CD14-positive monocyte (primary cell): ENCODE data around the gene TNPO1. TPM values are rescaled to one million over a fixed set of nuclear protein-coding genes. Genes with fewer than 3 reads are reported as not detected.

Experiments
- DNase-seq, 3 donors: peaks; one replicate each; pipeline ENCODE4 v3.0.0-alpha.2; 2011 to 2022
- H2AFZ ChIP-seq: 2 replicates; pipeline ENCODE4 v1.6.0; 2012; ENCODE audit warnings: mild to moderate bottlenecking, low read depth, low read length, inconsistent platforms; ENCODE audit not compliant: insufficient read depth, poor library complexity, severe bottlenecking
- H3K27ac ChIP-seq, 2 donors: 1 replicate in 1 of 2; 2 replicates in 1 of 2; pipeline ENCODE4 v1.5.1; 2012 to 2013; ENCODE audit warnings: low read length in 2 of 2, control low read depth in 1 of 2, inconsistent platforms in 1 of 2, low read depth in 1 of 2, mild to moderate bottlenecking in 1 of 2
- H3K27me3 ChIP-seq, 2 donors: one replicate each; pipeline versions ENCODE4 v1.6.0 to v1.6.1; 2011 to 2013; ENCODE audit warnings: low read length in 2 of 2; ENCODE audit not compliant: control insufficient read depth in 2 of 2, insufficient read depth in 2 of 2
- H3K36me3 ChIP-seq, 2 donors: replicated peaks in 1 of 2; 1 replicate in 1 of 2; 2 replicates in 1 of 2; pipeline versions ENCODE4 v1.5.1 to v1.6.1; 2012 to 2013; ENCODE audit warnings: low read length in 2 of 2, control low read depth in 1 of 2, inconsistent platforms in 1 of 2, mild to moderate bottlenecking in 1 of 2; ENCODE audit not compliant: insufficient read depth in 2 of 2, control insufficient read depth in 1 of 2
- H3K4me1 ChIP-seq, 2 donors: 1 replicate in 1 of 2; 2 replicates in 1 of 2; pipeline versions ENCODE4 v1.5.1 to v1.6.1; 2012 to 2013; ENCODE audit warnings: low read length in 2 of 2, control low read depth in 1 of 2, inconsistent platforms in 1 of 2, mild to moderate bottlenecking in 1 of 2, moderate library complexity in 1 of 2; ENCODE audit not compliant: insufficient read depth in 2 of 2, control insufficient read depth in 1 of 2
- H3K4me2 ChIP-seq: replicated peaks from 2 replicates; pipeline ENCODE3; 2012; ENCODE audit warnings: low read length, moderate library complexity, mild to moderate bottlenecking; ENCODE audit not compliant: poor library complexity, severe bottlenecking; ENCODE audit errors: extremely low read depth
- H3K4me3 ChIP-seq, 3 experiments: fragments of 200-600 bp in 1 of 3; sonication (generic) in 1 of 3; replicated peaks in 1 of 3; 1 replicate in 2 of 3; 2 replicates in 1 of 3; pipeline ENCODE4 v1.5.1; 2011 to 2013; ENCODE audit warnings: low read length in 3 of 3, mild to moderate bottlenecking in 3 of 3, control low read depth in 2 of 3, low read depth in 2 of 3, inconsistent platforms in 1 of 3, moderate library complexity in 1 of 3
- H3K79me2 ChIP-seq: 2 replicates; pipeline ENCODE4 v1.6.0; 2012; ENCODE audit warnings: mild to moderate bottlenecking, control low read depth, inconsistent platforms, low read length, moderate library complexity; ENCODE audit not compliant: insufficient read depth
- H3K9ac ChIP-seq: 2 replicates; pipeline ENCODE4 v1.6.0; 2017; ENCODE audit warnings: low read length, mild to moderate bottlenecking; ENCODE audit not compliant: insufficient read depth, poor library complexity, severe bottlenecking
- H3K9me3 ChIP-seq, 2 donors: replicated peaks in 1 of 2; 1 replicate in 1 of 2; 2 replicates in 1 of 2; pipeline versions ENCODE4 v1.5.1 to v1.6.1; 2012 to 2013; ENCODE audit warnings: low read length in 2 of 2, control low read depth in 1 of 2; ENCODE audit not compliant: control insufficient read depth in 1 of 2, insufficient read depth in 1 of 2
- H4K20me1 ChIP-seq: 2 replicates; pipeline ENCODE4 v1.6.0; 2012; ENCODE audit warnings: mild to moderate bottlenecking, low read length, control low read depth, moderate library complexity; ENCODE audit not compliant: insufficient read depth
- H3K27ac Mint-ChIP-seq, 7 donors: one replicate each; pipeline ENCODE4 v1.8.0; 2020; ENCODE audit warnings: mild to moderate bottlenecking in 7 of 7, mixed read lengths in 7 of 7, moderate library complexity in 6 of 7, inconsistent platforms in 2 of 7
- H3K27me3 Mint-ChIP-seq, 3 donors: one replicate each; pipeline ENCODE4 v1.8.0; 2021 to 2022; ENCODE audit warnings: low read depth in 3 of 3, mild to moderate bottlenecking in 3 of 3, mixed read lengths in 3 of 3, moderate library complexity in 3 of 3, inconsistent platforms in 1 of 3
- H3K36me3 Mint-ChIP-seq, 2 donors: one replicate each; pipeline ENCODE4 v1.8.0; 2020; ENCODE audit warnings: mixed read lengths in 2 of 2, inconsistent platforms in 1 of 2, mild to moderate bottlenecking in 1 of 2
- H3K4me1 Mint-ChIP-seq: one replicate; pipeline ENCODE4 v1.8.0; 2020; ENCODE audit warnings: mild to moderate bottlenecking, mixed read lengths
- H3K4me3 Mint-ChIP-seq, 2 donors: one replicate each; pipeline ENCODE4 v1.8.0; 2020; ENCODE audit warnings: mild to moderate bottlenecking in 2 of 2, mixed read lengths in 2 of 2, moderate library complexity in 1 of 2
- H3K9me3 Mint-ChIP-seq, 7 donors: one replicate each; pipeline ENCODE4 v1.8.0; 2020 to 2022; ENCODE audit warnings: mixed read lengths in 7 of 7, mild to moderate bottlenecking in 6 of 7, moderate library complexity in 6 of 7, inconsistent platforms in 2 of 7
- WGBS: methylation state at CpG from one replicate; pipeline ENCODE4 v1.1.5; 2013; ENCODE audit warnings: missing lambda C conversion rate; ENCODE audit not compliant: insufficient coverage; 5-methylcytosine and 5-hydroxymethylcytosine counted together
- intact Hi-C, 2 donors: fragments of 100-400 bp; cut with micrococcal nuclease; formaldehyde crosslinking; loops; one replicate each; pipeline versions ENCODE4 v1.15.0 to v1.15.1; 2023
- polyA plus RNA-seq, 3 donors: library from polyadenylated mRNA; depleted of rRNA in 1 of 3; unstranded in 2 of 3; stranded (reverse) in 1 of 3; fragments of 300-500 nt in 2 of 3; fragments of >200 nt in 1 of 3; fragmentation: Illumina TruSeq in 2 of 3; gene quantifications; 1 replicate in 2 of 3; 2 replicates in 1 of 3; pipeline ENCODE4 v1.2.3, GENCODE V29; 2012 to 2021
- TF ChIP-seq, protein P1 (sequence below): fragments of 200-600 bp; IDR thresholded peaks from one replicate; pipeline ENCODE4 v1.8.0; 2022; ENCODE audit warnings: antibody characterized with exemption, mild to moderate bottlenecking

Gene TNPO1
- polyA plus RNA-seq, 3 donors = 9.3 to 28.1 (median 26.3) TPM

DNA sequence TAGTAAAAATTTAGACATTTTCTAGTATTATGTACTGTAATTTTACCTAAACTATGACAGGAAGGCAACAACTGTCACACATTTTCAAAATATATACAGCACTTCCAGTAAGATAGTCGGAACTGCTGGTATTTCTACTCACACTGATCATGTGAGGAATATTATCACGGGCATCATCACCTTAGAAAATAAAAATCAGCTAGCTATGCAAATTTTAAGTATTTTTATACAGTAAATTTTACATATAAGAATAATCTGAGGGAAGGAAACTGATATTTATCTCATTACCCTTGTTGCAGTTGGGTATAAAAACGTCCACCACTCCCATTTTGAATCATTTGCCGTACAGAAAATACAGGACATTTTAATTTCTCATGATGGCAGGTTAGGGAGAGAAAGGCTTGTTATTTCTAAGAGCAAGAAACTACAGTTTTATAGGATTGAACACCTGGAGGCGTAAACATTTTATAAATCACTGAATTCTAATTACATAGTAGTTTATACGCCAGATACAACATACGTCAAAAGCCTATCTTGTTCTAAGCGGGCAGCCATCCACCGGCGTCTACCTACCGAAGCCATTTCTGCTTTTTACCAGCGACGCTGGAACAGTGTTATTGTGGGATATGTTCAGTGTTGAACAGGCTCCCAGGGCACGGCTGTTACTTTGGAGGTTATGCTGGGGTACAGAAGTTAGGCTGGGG is 729 bp upstream of the TNPO1 start:
- H3K4me3 ChIP-seq = peak overlapping the region; percentile 61 to 76 (median 74)
- peaks cover 17% of the 10 kb centered on the region for H3K79me2 ChIP-seq
- peak in 2 of 3 donors; percentile 17 to 48 for DNase-seq
- no peaks in the 10 kb centered on the region for H3K9me3 ChIP-seq
- peaks cover 29% of the 10 kb centered on the region for H3K4me1 Mint-ChIP-seq
- no peaks in the 10 kb centered on the region for H4K20me1 ChIP-seq
- no peaks in the 10 kb centered on the region for H3K27me3 Mint-ChIP-seq
- peak overlapping the region; percentile 86 for H3K4me2 ChIP-seq
- intact Hi-C loops = loop anchor here (5.0 to 10.0 kb wide), 4 partner anchors 142 to 679 kb away; partner anchors contain the start of genes BTF3 (in 1 of the 2) and FCHO2 (in 1 of the 2)
- no peaks in the 10 kb centered on the region for H3K36me3 ChIP-seq
- H3K9ac ChIP-seq = peak overlapping the region; percentile 91
- peak overlapping the region; percentile 99 for H2AFZ ChIP-seq
- TF ChIP-seq, protein P1, sequence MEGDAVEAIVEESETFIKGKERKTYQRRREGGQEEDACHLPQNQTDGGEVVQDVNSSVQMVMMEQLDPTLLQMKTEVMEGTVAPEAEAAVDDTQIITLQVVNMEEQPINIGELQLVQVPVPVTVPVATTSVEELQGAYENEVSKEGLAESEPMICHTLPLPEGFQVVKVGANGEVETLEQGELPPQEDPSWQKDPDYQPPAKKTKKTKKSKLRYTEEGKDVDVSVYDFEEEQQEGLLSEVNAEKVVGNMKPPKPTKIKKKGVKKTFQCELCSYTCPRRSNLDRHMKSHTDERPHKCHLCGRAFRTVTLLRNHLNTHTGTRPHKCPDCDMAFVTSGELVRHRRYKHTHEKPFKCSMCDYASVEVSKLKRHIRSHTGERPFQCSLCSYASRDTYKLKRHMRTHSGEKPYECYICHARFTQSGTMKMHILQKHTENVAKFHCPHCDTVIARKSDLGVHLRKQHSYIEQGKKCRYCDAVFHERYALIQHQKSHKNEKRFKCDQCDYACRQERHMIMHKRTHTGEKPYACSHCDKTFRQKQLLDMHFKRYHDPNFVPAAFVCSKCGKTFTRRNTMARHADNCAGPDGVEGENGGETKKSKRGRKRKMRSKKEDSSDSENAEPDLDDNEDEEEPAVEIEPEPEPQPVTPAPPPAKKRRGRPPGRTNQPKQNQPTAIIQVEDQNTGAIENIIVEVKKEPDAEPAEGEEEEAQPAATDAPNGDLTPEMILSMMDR = no peak
- H3K4me1 ChIP-seq = peaks cover 15 to 39% of the 10 kb centered on the region in 2 donors
- H3K27ac Mint-ChIP-seq = peak overlapping the region; percentile 63 to 94 (median 91)
- H3K27ac ChIP-seq = peak overlapping the region; percentile 50 to 85
- no peaks in the 10 kb centered on the region for H3K27me3 ChIP-seq
- no peaks in the 10 kb centered on the region for H3K9me3 Mint-ChIP-seq
- H3K4me3 Mint-ChIP-seq = peak overlapping the region; percentile 93 to 97
- 0% methylated on average over 2 of the region's 14 CpGs for WGBS
- H3K36me3 Mint-ChIP-seq = no peaks in the 10 kb centered on the region

DNA sequence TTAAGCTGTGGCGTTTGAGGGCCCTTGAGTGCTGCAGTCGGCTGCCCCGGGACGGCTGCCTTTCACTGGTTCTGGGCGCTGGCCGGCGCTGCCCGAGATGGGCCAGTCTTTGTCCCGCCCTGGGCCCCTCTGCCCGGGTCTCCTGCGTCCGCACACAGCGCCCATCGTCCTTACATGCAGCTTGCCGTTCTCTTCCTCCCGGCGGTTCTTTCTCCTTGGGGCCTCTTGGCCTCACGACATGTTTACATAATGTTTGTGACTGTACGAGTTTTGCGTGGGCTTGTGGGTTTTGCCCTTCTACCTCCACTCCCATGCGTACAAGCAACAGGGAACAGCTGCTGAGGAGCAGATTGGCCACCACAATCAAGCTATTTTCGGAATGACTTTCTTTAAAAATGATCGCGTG is 618 bp downstream of the TNPO1 start:
- intact Hi-C loops = loop anchor here (5.0 to 10.0 kb wide), 4 partner anchors 140 to 678 kb away; partner anchors contain the start of genes BTF3 (in 1 of the 2) and FCHO2 (in 1 of the 2)
- peak overlapping the region; percentile 88 to 94 (median 91) for H3K27ac Mint-ChIP-seq
- H3K27ac ChIP-seq = peak overlapping the region; percentile 85 to 87
- H3K9me3 ChIP-seq = no peaks in the 10 kb centered on the region
- H3K27me3 Mint-ChIP-seq = no peaks in the 10 kb centered on the region
- H3K9ac ChIP-seq = peak overlapping the region; percentile 91
- H3K9me3 Mint-ChIP-seq = no peaks in the 10 kb centered on the region
- no peaks in the 10 kb centered on the region for H3K36me3 Mint-ChIP-seq
- H3K27me3 ChIP-seq = no peaks in the 10 kb centered on the region
- H3K4me2 ChIP-seq = peak overlapping the region; percentile 86
- no peaks in the 10 kb centered on the region for H3K36me3 ChIP-seq
- 1% methylated on average over 15 of the region's 24 CpGs for WGBS
- H3K4me3 Mint-ChIP-seq = peak overlapping the region; percentile 93 to 97
- peaks cover 15 to 39% of the 10 kb centered on the region in 2 donors for H3K4me1 ChIP-seq
- H3K4me3 ChIP-seq = peak overlapping the region; percentile 61 to 76 (median 74)
- H3K4me1 Mint-ChIP-seq = peaks cover 31% of the 10 kb centered on the region
- H3K79me2 ChIP-seq = peaks cover 21% of the 10 kb centered on the region
- H4K20me1 ChIP-seq = no peaks in the 10 kb centered on the region
- TF ChIP-seq, protein P1 = no peak
- peak; percentile 45 to 54 (median 46) for DNase-seq
- H2AFZ ChIP-seq = peak overlapping the region; percentile 99
